HCT116 (cell line): ENCODE data around the gene NUS1. TPM values are rescaled to one million over a fixed set of nuclear protein-coding genes. Genes with fewer than 3 reads are reported as not detected.

Experiments
- ATAC-seq: fragments of 200-7000 bp; cut with Tn5 transposase; 2 replicates; pipeline ENCODE4 v1.9.1; 2020; ENCODE audit warnings: mild to moderate bottlenecking, moderate library complexity
- BruUV-seq: library from RNA; stranded (reverse); fragments of 400-500 nt; replicated peaks from 2 replicates; lab custom pipeline; 2021; lab: Mats Ljungman, UMichigan
- CTCF ChIA-PET: fragments of 300-600 bp; sonication (Branson Sonifier 250); formaldehyde crosslinking; loops from one replicate; lab custom pipeline; 2021; ENCODE audit warnings: antibody characterized with exemption; lab: Charles Lee
- POLR2A ChIA-PET: fragments of 300-600, 350-600 bp; sonication (Branson Sonifier 250); formaldehyde crosslinking; loops from one replicate; lab custom pipeline; 2021; ENCODE audit warnings: antibody characterized with exemption; lab: Charles Lee
- RAD21 ChIA-PET, 2 experiments: fragments of 300-600 bp; sonication (Branson Sonifier 250); formaldehyde crosslinking; loops; one replicate each; lab custom pipeline; 2023; ENCODE audit warnings: low total read pairs in 2 of 2; ENCODE audit not compliant: uncharacterized antibody in 2 of 2, unreplicated experiment in 2 of 2, low non-redundant PET in 1 of 2; lab: Charles Lee
- DNase-seq: peaks from one replicate; pipeline ENCODE4 v3.0.0-alpha.2; 2010; ENCODE audit warnings: low read depth, low spot score
- H2AFZ ChIP-seq: fragments of 200-600 bp; shearing (Covaris generic), sonication (generic); 2 replicates; pipeline ENCODE4 v1.6.1; 2017; ENCODE audit warnings: low read depth, mixed run types, mixed read lengths, antibody characterized with exemption, low read length; ENCODE audit not compliant: poor library complexity, severe bottlenecking
- H3K27ac ChIP-seq: 2 replicates; pipeline ENCODE4 v1.5.1; 2012; ENCODE audit warnings: low read depth, low read length
- H3K27me3 ChIP-seq: fragments of 200-600 bp; sonication (generic); 2 replicates; pipeline ENCODE4 v1.6.1; 2016; ENCODE audit warnings: mixed run types, low read length, mixed read lengths; ENCODE audit not compliant: insufficient read depth
- H3K36me3 ChIP-seq, 2 experiments: fragments of 200-500 bp in 1 of 2; fragments of 200-600 bp in 1 of 2; sonication (Bioruptor generic) in 1 of 2; sonication (generic) in 1 of 2; 2 replicates each; pipeline versions ENCODE4 v1.5.1 to v1.6.1; 2014 to 2016; ENCODE audit warnings: low read length in 2 of 2, inconsistent platforms in 1 of 2, mixed read lengths in 1 of 2, mixed run types in 1 of 2; ENCODE audit not compliant: insufficient read depth in 2 of 2, control insufficient read depth in 1 of 2
- H3K4me1 ChIP-seq, 2 experiments: fragments of 200-600 bp in 1 of 2; sonication (generic) in 1 of 2; 2 replicates each; pipeline versions ENCODE4 v1.5.1 to v1.6.1; 2012 to 2017; ENCODE audit warnings: low read length in 2 of 2, inconsistent platforms in 1 of 2, mild to moderate bottlenecking in 1 of 2, mixed read lengths in 1 of 2, mixed run types in 1 of 2, moderate library complexity in 1 of 2; ENCODE audit not compliant: insufficient read depth in 2 of 2, control insufficient read depth in 1 of 2
- H3K4me2 ChIP-seq: fragments of 200-600 bp; sonication (generic); 2 replicates; pipeline ENCODE4 v1.6.1; 2017; ENCODE audit warnings: mixed run types, low read length, mixed read lengths
- H3K4me3 ChIP-seq, 2 experiments: fragments of 200-600 bp in 1 of 2; sonication (generic) in 1 of 2; replicated peaks in 1 of 2; 2 replicates each; pipeline ENCODE4 v1.5.1; 2011 to 2016; ENCODE audit warnings: low read length in 2 of 2, control low read depth in 1 of 2, low read depth in 1 of 2, mild to moderate bottlenecking in 1 of 2, mixed read lengths in 1 of 2, mixed run types in 1 of 2
- H3K79me2 ChIP-seq: fragments of 200-600 bp; sonication (generic); 2 replicates; pipeline ENCODE4 v1.6.1; 2017; ENCODE audit warnings: mild to moderate bottlenecking, mixed run types, low read length, moderate library complexity, mixed read lengths; ENCODE audit not compliant: insufficient read depth
- H3K9ac ChIP-seq: fragments of 200-600 bp; sonication (generic); 2 replicates; pipeline ENCODE4 v1.6.1; 2016; ENCODE audit warnings: low read length, mixed read lengths
- H3K9me2 ChIP-seq: fragments of 200-600 bp; sonication (generic), shearing (Covaris generic); 2 replicates; pipeline ENCODE4 v1.6.1; 2017; ENCODE audit warnings: mixed run types, mild to moderate bottlenecking, moderate library complexity; ENCODE audit not compliant: insufficient read depth
- H3K9me3 ChIP-seq, 2 experiments: fragments of 200-500 bp in 1 of 2; fragments of 200-600 bp in 1 of 2; sonication (Bioruptor generic) in 1 of 2; sonication (generic) in 1 of 2; 2 replicates each; pipeline ENCODE4 v1.6.1; 2014 to 2017; ENCODE audit warnings: low read length in 2 of 2, mixed read lengths in 2 of 2, inconsistent platforms in 1 of 2, low read depth in 1 of 2, mild to moderate bottlenecking in 1 of 2, mixed run types in 1 of 2, moderate library complexity in 1 of 2; ENCODE audit not compliant: control insufficient read depth in 1 of 2, insufficient read depth in 1 of 2
- H4K20me1 ChIP-seq: fragments of 200-600 bp; sonication (generic), shearing (Covaris generic); 2 replicates; pipeline ENCODE4 v1.6.1; 2017; ENCODE audit warnings: mixed run types, mild to moderate bottlenecking, moderate library complexity; ENCODE audit not compliant: insufficient read depth
- ATF3 ChIP-seq: IDR thresholded peaks from 2 replicates; pipeline ENCODE4 v1.6.1; 2012
- EGR1 ChIP-seq: IDR thresholded peaks from 2 replicates; pipeline ENCODE4 v1.6.1; 2012; ENCODE audit warnings: low read depth
- ELF1 ChIP-seq: IDR thresholded peaks from 2 replicates; pipeline ENCODE4 v1.6.1; 2012; ENCODE audit warnings: low read depth, borderline replicate concordance
- EZH2 ChIP-seq: fragments of 200-600 bp; sonication (generic); IDR thresholded peaks from 2 replicates; pipeline ENCODE4 v1.6.1; 2017; ENCODE audit warnings: antibody characterized with exemption, mixed run types
- EZH2phosphoT487 ChIP-seq: fragments of 200-600 bp; IDR thresholded peaks from 2 replicates; pipeline ENCODE4 v1.6.1; 2018; ENCODE audit warnings: antibody characterized with exemption, borderline replicate concordance
- FOSL1 ChIP-seq: IDR thresholded peaks from 2 replicates; pipeline ENCODE4 v1.6.1; 2012; ENCODE audit warnings: low read depth
- JUND ChIP-seq: IDR thresholded peaks from 2 replicates; pipeline ENCODE4 v1.6.1; 2012
- POLR2A ChIP-seq: IDR thresholded peaks from 2 replicates; pipeline ENCODE4 v1.7.0; 2011; ENCODE audit warnings: borderline replicate concordance; ENCODE audit not compliant: insufficient read depth, insufficient read length; ENCODE audit errors: extremely low read depth
- POLR2AphosphoS5 ChIP-seq: IDR thresholded peaks from 2 replicates; pipeline ENCODE4 v1.6.1; 2011; ENCODE audit warnings: mild to moderate bottlenecking, low read depth, low read length, moderate library complexity
- RAD21 ChIP-seq: IDR thresholded peaks from 2 replicates; pipeline ENCODE4 v1.6.1; 2012; ENCODE audit warnings: low read depth, mild to moderate bottlenecking
- REST ChIP-seq: IDR thresholded peaks from 2 replicates; pipeline ENCODE4 v1.6.1; 2012; ENCODE audit warnings: low read depth
- SIN3A ChIP-seq: IDR thresholded peaks from 2 replicates; pipeline ENCODE4 v1.6.1; 2012; ENCODE audit warnings: low read depth
- SP1 ChIP-seq: IDR thresholded peaks from 2 replicates; pipeline ENCODE4 v1.6.1; 2012; ENCODE audit warnings: low read depth
- SRF ChIP-seq: IDR thresholded peaks from 2 replicates; pipeline ENCODE4 v1.6.1; 2012; ENCODE audit warnings: low read depth
- TCF7L2 ChIP-seq: IDR thresholded peaks from 2 replicates; pipeline ENCODE4 v1.7.0; 2011; ENCODE audit warnings: borderline replicate concordance, inconsistent platforms; ENCODE audit not compliant: insufficient read depth, insufficient read length; ENCODE audit errors: extremely low read depth
- YY1 ChIP-seq: IDR thresholded peaks from 2 replicates; pipeline ENCODE4 v1.6.1; 2011; ENCODE audit warnings: low read length, low read depth, moderate library complexity, mild to moderate bottlenecking; ENCODE audit not compliant: insufficient replicate concordance; ENCODE audit errors: extremely low read depth
- ZBTB33 ChIP-seq: IDR thresholded peaks from 2 replicates; pipeline ENCODE4 v1.6.1; 2011; ENCODE audit warnings: mild to moderate bottlenecking, low read length, moderate library complexity; ENCODE audit not compliant: insufficient replicate concordance; ENCODE audit errors: extremely low read depth
- ZFX ChIP-seq: fragments of 450-650 bp; IDR thresholded peaks from 2 replicates; pipeline ENCODE4 v1.6.1; 2017
- ZNF274 ChIP-seq: fragments of 200-500 bp; sonication (Bioruptor generic); IDR thresholded peaks from 2 replicates; pipeline ENCODE4 v1.6.1; 2014; ENCODE audit warnings: mild to moderate bottlenecking, low read depth, low read length, inconsistent platforms
- intact Hi-C: fragments of 100-400 bp; cut with micrococcal nuclease; formaldehyde crosslinking; loops from 2 replicates; pipeline ENCODE4 v1.10.0; 2022
- total RNA-seq: library from RNA; stranded (reverse); gene quantifications from one replicate; pipeline ENCODE4 v1.2.1, GENCODE V29; 2021; ENCODE audit not compliant: unreplicated experiment
- TF ChIP-seq, protein P1 (sequence below): IDR thresholded peaks from 2 replicates; pipeline ENCODE4 v1.6.1; 2012

The NUS1 gene
- total RNA-seq, 1 experiment from 2014 or later, result 46.2 TPM

DNA sequence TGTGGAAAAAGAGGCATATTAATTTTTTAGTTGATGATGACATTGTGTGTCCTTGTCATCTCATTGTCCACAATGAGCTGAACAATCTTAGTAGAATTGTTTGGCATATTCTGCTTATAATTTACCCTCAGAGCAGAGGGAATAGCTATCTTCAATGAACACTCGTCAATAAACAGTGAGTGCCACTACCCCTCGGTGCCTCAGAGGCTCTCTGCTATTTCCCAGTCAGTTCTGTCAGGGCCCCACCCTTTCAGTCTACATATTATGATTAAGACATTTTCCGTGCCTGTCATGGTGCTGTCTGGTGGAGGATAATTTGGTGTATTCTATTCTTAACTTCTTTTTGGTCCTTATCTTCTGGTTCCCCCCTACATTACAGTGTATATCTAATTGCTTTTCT, 31.2 kb downstream of the NUS1 start:
- ATAC-seq, result no peak
- CTCF ChIA-PET, result no interaction called here
- H3K27me3 ChIP-seq, result no peaks in the 10 kb centered on the region
- H3K9me3 ChIP-seq, result no peaks in the 10 kb centered on the region
- H3K9ac ChIP-seq, result no peak overlapping the region
- no peak overlapping the region for H3K27ac ChIP-seq
- H4K20me1 ChIP-seq, result no peaks in the 10 kb centered on the region
- POLR2A ChIA-PET, result no interaction called here
- RAD21 ChIA-PET, result no interaction called here
- intact Hi-C loops, result no loop called here
- H2AFZ ChIP-seq, result no peak overlapping the region
- TF ChIP-seq REST (no peak), POLR2A (no peak), FOSL1 (no peak), YY1 (no peak), EZH2 (no peak), EZH2phosphoT487 (no peak), ZFX (no peak), ZBTB33 (no peak), ATF3 (no peak), SP1 (no peak), JUND (no peak), ELF1 (no peak), SIN3A (no peak), RAD21 (no peak), EGR1 (no peak), TCF7L2 (no peak), ZNF274 (no peak), POLR2AphosphoS5 (no peak), SRF (no peak)
- TF ChIP-seq, protein P1, sequence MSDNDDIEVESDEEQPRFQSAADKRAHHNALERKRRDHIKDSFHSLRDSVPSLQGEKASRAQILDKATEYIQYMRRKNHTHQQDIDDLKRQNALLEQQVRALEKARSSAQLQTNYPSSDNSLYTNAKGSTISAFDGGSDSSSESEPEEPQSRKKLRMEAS, result no peak
- TF ChIP-seq, all 23 proteins: peak for 0
- peaks cover 0 to 6% of the 10 kb centered on the region in 2 experiments; a peak in 3 of 4 replicates for H3K36me3 ChIP-seq
- peaks cover 38% of the 10 kb centered on the region for H3K79me2 ChIP-seq
- H3K4me2 ChIP-seq, result no peak overlapping the region
- H3K9me2 ChIP-seq, result no peaks in the 10 kb centered on the region
- no peak overlapping the region for H3K4me3 ChIP-seq
- no peak for DNase-seq
- BruUV-seq, result no TSS peak
- H3K4me1 ChIP-seq, result no peaks in the 10 kb centered on the region
